ENCODE results near the gene LYPD6B. TPM values are rescaled to one million over a fixed set of nuclear protein-coding genes. Genes with fewer than 3 reads are reported as not detected.

LYPD6B gene
- total RNA-seq, 1 experiment from 2014 or later = 0.37 TPM

DNA sequence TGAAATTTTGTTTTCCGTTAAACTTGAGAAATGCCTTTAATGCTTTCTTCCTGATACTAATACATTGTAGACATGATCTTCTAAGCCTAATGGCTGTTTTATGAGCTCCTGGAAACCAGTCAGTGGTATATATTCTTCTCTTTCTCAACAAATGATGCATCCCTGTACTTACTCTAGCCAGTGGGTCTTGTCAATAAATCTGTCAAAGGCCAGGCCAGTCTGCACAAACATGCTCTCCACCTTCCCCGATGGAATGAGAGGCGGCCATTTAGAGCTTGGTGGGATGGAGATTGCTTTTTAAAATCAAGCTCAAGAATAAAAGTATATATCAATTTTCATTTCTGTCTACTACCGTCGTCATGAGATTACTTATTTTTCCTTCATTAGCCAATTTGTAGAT lies 140.1 kb downstream of the LYPD6B start:
- POLR2A ChIA-PET = no interaction called here
- H3K4me1 Mint-ChIP-seq (ENCODE audit: insufficient read depth, unreplicated experiment) = no peaks in the 10 kb centered on the region
- no peaks in the 10 kb centered on the region for H3K36me3 Mint-ChIP-seq (ENCODE audit: insufficient read depth, unreplicated experiment)
- no TSS peak for BruUV-seq (replicated peaks)
- no peaks in the 10 kb centered on the region for H3K27me3 Mint-ChIP-seq (ENCODE audit: insufficient read depth, unreplicated experiment)
- H3K4me3 Mint-ChIP-seq (ENCODE audit: unreplicated experiment) = no peak overlapping the region
- intact Hi-C loops (cut with micrococcal nuclease) = no loop called here
- H3K9me3 Mint-ChIP-seq (ENCODE audit: unreplicated experiment) = no peaks in the 10 kb centered on the region
- no peak for DNase-seq (ENCODE audit: unreplicated experiment)
- CTCF ChIA-PET = interaction anchor here (0.7 kb wide), 1 partner anchor 136 kb away, joined by 3 read pairs; no protein-coding TSS in a partner anchor
- no peak overlapping the region for H3K27ac Mint-ChIP-seq (ENCODE audit: low read depth, unreplicated experiment)
- TF ChIP-seq, protein P1, sequence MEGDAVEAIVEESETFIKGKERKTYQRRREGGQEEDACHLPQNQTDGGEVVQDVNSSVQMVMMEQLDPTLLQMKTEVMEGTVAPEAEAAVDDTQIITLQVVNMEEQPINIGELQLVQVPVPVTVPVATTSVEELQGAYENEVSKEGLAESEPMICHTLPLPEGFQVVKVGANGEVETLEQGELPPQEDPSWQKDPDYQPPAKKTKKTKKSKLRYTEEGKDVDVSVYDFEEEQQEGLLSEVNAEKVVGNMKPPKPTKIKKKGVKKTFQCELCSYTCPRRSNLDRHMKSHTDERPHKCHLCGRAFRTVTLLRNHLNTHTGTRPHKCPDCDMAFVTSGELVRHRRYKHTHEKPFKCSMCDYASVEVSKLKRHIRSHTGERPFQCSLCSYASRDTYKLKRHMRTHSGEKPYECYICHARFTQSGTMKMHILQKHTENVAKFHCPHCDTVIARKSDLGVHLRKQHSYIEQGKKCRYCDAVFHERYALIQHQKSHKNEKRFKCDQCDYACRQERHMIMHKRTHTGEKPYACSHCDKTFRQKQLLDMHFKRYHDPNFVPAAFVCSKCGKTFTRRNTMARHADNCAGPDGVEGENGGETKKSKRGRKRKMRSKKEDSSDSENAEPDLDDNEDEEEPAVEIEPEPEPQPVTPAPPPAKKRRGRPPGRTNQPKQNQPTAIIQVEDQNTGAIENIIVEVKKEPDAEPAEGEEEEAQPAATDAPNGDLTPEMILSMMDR (IDR thresholded peaks at IDR 0.05; ENCODE audit: unreplicated experiment) = no peak

DNA sequence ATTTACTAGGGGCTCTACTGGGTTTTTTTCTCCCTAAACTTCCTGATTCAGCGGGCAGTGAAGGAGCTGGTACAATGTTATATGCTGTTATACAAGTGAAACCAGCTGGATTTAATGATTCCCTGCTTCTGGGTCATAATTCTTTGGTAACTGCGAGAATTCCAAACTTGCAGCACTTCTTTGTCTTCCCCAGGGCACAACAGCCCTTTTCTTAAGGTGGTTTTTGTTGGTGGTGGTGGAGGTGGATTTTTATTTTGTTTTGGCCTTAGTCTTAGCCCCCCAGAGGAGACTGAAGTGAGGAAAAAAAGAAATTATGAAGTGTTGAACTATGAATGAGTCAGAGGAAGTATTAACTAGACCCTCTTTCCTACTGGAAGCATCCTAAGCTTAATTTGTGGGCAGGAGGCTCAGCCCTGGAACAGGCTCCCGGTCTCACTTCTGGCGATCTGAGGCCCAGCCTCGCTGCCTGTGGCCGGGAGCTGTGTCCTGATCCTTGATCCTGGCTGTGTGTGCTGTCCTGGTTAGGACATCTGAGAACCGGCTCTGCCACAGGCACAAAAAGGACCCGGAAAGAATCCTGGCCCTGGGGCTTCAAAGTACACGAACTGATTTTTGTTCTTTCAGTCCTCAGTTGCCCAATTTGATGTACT lies 141.9 kb downstream of the LYPD6B start:
- Mint-ChIP-seq H3K36me3 (ENCODE audit: insufficient read depth, unreplicated experiment) (no peaks in the 10 kb centered on the region), H3K9me3 (ENCODE audit: unreplicated experiment) (no peaks in the 10 kb centered on the region), H3K27ac (ENCODE audit: low read depth, unreplicated experiment) (no peak overlapping the region), H3K27me3 (ENCODE audit: insufficient read depth, unreplicated experiment) (no peaks in the 10 kb centered on the region), H3K4me1 (ENCODE audit: insufficient read depth, unreplicated experiment) (no peaks in the 10 kb centered on the region), H3K4me3 (ENCODE audit: unreplicated experiment) (no peak overlapping the region)
- CTCF ChIA-PET = interaction anchor here (0.7 to 1.1 kb wide), 2 partner anchors 8 to 373 kb away, joined by 3 read pairs; no protein-coding TSS in a partner anchor
- POLR2A ChIA-PET = interaction anchor here (1.3 to 2.0 kb wide), 2 partner anchors 10 to 19 kb away, joined by 3 to 6 read pairs; no protein-coding TSS in a partner anchor
- intact Hi-C loops (cut with micrococcal nuclease) = no loop called here
- BruUV-seq (replicated peaks) = no TSS peak
- no peak for DNase-seq (ENCODE audit: unreplicated experiment)
- TF ChIP-seq, protein P1 (IDR thresholded peaks at IDR 0.05; ENCODE audit: unreplicated experiment) = no peak

DNA sequence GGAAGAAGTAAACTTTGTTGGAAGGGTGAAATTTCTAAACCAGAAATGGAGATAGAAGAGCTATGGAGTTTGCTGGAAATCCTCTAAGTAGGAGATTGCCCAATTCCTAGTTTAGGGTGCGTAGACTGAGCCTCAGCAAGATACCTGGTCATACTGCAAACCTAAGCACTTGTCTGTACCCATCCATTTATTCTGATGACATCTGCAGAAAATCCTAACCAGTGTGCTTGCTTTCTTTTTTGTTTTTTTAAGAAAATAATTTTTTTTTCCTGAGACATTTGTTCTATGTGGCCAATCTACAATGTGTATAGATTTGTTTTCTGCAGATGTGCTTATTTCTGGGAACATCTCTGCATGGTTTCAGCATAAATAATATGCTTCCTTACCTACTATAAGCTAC lies 144.7 kb downstream of the LYPD6B start:
- no peak overlapping the region for H3K4me3 Mint-ChIP-seq (ENCODE audit: unreplicated experiment)
- no peaks in the 10 kb centered on the region for H3K9me3 Mint-ChIP-seq (ENCODE audit: unreplicated experiment)
- no peaks in the 10 kb centered on the region for H3K27me3 Mint-ChIP-seq (ENCODE audit: insufficient read depth, unreplicated experiment)
- no peaks in the 10 kb centered on the region for H3K36me3 Mint-ChIP-seq (ENCODE audit: insufficient read depth, unreplicated experiment)
- no peaks in the 10 kb centered on the region for H3K4me1 Mint-ChIP-seq (ENCODE audit: insufficient read depth, unreplicated experiment)
- no peak overlapping the region for H3K27ac Mint-ChIP-seq (ENCODE audit: low read depth, unreplicated experiment)
- no peak for DNase-seq (ENCODE audit: unreplicated experiment)
- POLR2A ChIA-PET = no interaction called here
- TF ChIP-seq, protein P1 (IDR thresholded peaks at IDR 0.05; ENCODE audit: unreplicated experiment) = no peak
- BruUV-seq (replicated peaks) = no TSS peak
- CTCF ChIA-PET = no interaction called here
- intact Hi-C loops (cut with micrococcal nuclease) = no loop called here

DNA sequence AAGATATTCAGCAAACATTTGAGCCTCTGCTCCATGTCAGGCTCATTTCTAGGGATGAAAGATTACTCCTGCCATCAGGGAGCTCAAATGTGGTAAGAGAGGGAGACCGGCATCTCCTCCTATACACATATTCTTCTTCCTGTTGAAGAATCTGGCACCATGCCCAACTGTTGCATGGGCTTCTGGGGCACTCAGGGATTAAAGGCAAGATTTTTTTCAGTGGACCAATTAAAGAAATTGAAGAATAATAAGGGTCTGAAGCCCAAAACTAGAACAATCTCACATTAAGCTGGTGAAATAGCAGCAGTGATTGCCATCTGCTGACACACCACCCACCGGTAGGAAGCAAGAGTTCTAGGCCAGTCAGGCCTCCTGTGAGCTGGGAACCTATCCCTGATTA lies 146.5 kb downstream of the LYPD6B start:
- ChIA-PET POLR2A (interaction anchor here (1.3 kb wide), 1 partner anchor 16 kb away, joined by 3 read pairs; no protein-coding TSS in a partner anchor), CTCF (no interaction called here)
- DNase-seq (ENCODE audit: unreplicated experiment) = peak; percentile 30
- Mint-ChIP-seq H3K36me3 (ENCODE audit: insufficient read depth, unreplicated experiment) (no peaks in the 10 kb centered on the region), H3K9me3 (ENCODE audit: unreplicated experiment) (no peaks in the 10 kb centered on the region), H3K4me3 (ENCODE audit: unreplicated experiment) (no peak overlapping the region), H3K27ac (ENCODE audit: low read depth, unreplicated experiment) (no peak overlapping the region), H3K4me1 (ENCODE audit: insufficient read depth, unreplicated experiment) (no peaks in the 10 kb centered on the region), H3K27me3 (ENCODE audit: insufficient read depth, unreplicated experiment) (no peaks in the 10 kb centered on the region)
- intact Hi-C loops (cut with micrococcal nuclease) = no loop called here
- TF ChIP-seq, protein P1 (IDR thresholded peaks at IDR 0.05; ENCODE audit: unreplicated experiment) = no peak
- no TSS peak for BruUV-seq (replicated peaks)

Data from MCF 10A (cell line).